ENCODE results near the gene RPS6KL1. TPM values are rescaled to one million over a fixed set of nuclear protein-coding genes. Genes with fewer than 3 reads are reported as not detected.
A peak's percentile ranks its signal among the peaks of the same experiment; 100 is the strongest.

The RPS6KL1 gene
- total RNA-seq, 1 donor from 2014 or later, result 12.1 TPM

- no peak for TF ChIP-seq CTCF (IDR thresholded peaks at IDR 0.05)
- Histone ChIP-seq H3K9me3 (no peaks in the 10 kb centered on the region), H3K27me3 (no peaks in the 10 kb centered on the region), H3K27ac (no peak overlapping the region), H3K4me1 (no peaks in the 10 kb centered on the region), H3K4me3 (no peak overlapping the region), H3K36me3 (peaks cover 94 to 100% of the 10 kb centered on the region in 2 donors)
- intact Hi-C loops (cut with DNase I), result no loop called here
- DNase-seq (ENCODE audit: low spot score in 2 of 2), result no peak
Measured at GRCh38 chr14:74897642-74898041, 25.4 kb downstream of the RPS6KL1 start.

DNA sequence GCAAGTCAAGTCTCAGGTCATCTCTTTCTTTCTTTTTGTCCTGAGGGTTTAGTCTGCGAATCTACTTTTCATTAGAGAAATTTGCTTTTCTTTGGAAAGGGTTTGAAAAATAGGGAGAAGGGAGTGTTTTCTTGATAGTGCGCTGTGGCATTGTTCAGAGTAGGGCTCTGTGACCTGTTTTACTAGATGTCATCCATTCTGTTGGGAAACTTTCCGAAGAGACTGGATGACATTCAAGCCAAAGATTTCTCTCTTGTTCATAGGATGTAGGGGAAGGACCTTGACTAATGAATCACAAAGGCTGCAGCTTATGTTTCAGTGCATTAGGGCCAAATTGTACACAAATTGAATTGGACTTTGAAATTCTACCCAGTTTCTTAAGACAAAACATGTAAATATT lies 26.7 kb downstream of the RPS6KL1 start:
- Histone ChIP-seq H3K27me3 (no peaks in the 10 kb centered on the region), H3K4me3 (no peak overlapping the region), H3K36me3 (peaks cover 92 to 100% of the 10 kb centered on the region in 2 donors), H3K27ac (no peak overlapping the region), H3K4me1 (no peaks in the 10 kb centered on the region), H3K9me3 (no peaks in the 10 kb centered on the region)
- no peak for TF ChIP-seq CTCF (IDR thresholded peaks at IDR 0.05)
- no peak for DNase-seq (ENCODE audit: low spot score in 2 of 2)
- intact Hi-C loops (cut with DNase I), result no loop called here

- no peaks in the 10 kb centered on the region for H3K9me3 ChIP-seq
- TF ChIP-seq CTCF (IDR thresholded peaks at IDR 0.05), result no peak
- no peak for DNase-seq (ENCODE audit: low spot score in 2 of 2)
- H3K36me3 ChIP-seq, result peaks cover 79 to 94% of the 10 kb centered on the region in 2 donors
- H3K4me3 ChIP-seq, result no peak overlapping the region
- intact Hi-C loops (cut with DNase I), result no loop called here
- no peak overlapping the region for H3K27ac ChIP-seq
- H3K27me3 ChIP-seq, result no peaks in the 10 kb centered on the region
- no peaks in the 10 kb centered on the region for H3K4me1 ChIP-seq
Measured at GRCh38 chr14:74893614-74894091, 29.4 kb downstream of the RPS6KL1 start.

GRCh38 chr14:74892745-74893144 lies 30.3 kb downstream of the RPS6KL1 start:
- H3K4me1 ChIP-seq, result peaks cover 0 to 2% of the 10 kb centered on the region in 2 donors
- H3K9me3 ChIP-seq, result no peaks in the 10 kb centered on the region
- intact Hi-C loops (cut with DNase I), result no loop called here
- no peak for TF ChIP-seq CTCF (IDR thresholded peaks at IDR 0.05)
- peaks cover 71 to 84% of the 10 kb centered on the region in 2 donors for H3K36me3 ChIP-seq
- H3K27me3 ChIP-seq, result no peaks in the 10 kb centered on the region
- no peak overlapping the region for H3K27ac ChIP-seq
- no peak overlapping the region for H3K4me3 ChIP-seq
- DNase-seq (ENCODE audit: low spot score in 2 of 2), result peak in 1 of 2 donors; percentile 11

DNA sequence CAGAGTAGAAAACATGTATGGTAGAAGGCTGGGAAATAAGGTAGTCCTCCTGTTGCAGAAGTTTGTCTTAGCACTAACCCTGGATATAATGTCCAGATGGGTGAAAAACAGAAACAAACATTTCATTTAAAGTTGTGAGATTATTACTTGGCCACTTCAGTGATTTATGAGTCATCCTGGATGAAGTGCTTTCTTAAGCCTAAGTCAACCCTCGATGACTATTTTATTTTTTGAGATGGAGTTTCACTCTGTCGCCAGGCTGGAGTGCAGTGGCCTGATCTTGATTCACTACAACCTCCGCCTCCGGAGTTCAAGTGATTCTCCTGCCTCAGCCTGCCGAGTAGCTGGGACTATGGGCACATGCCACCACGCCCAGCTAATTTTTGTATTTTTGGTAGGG lies 31.2 kb downstream of the RPS6KL1 start:
- intact Hi-C loops (cut with DNase I), result no loop called here
- Histone ChIP-seq H3K36me3 (peaks cover 65 to 78% of the 10 kb centered on the region in 2 donors), H3K9me3 (no peaks in the 10 kb centered on the region), H3K27ac (no peak overlapping the region), H3K4me3 (no peak overlapping the region), H3K4me1 (peaks cover 0 to 4% of the 10 kb centered on the region in 2 donors), H3K27me3 (no peaks in the 10 kb centered on the region)
- no peak for DNase-seq (ENCODE audit: low spot score in 2 of 2)
- TF ChIP-seq CTCF (IDR thresholded peaks at IDR 0.05), result no peak

GRCh38 chr14:74890262-74890661 lies 32.8 kb downstream of the RPS6KL1 start:
- H3K36me3 ChIP-seq, result peaks cover 51 to 69% of the 10 kb centered on the region in 2 donors
- intact Hi-C loops (cut with DNase I), result no loop called here
- H3K27me3 ChIP-seq, result no peaks in the 10 kb centered on the region
- no peak for DNase-seq (ENCODE audit: low spot score in 2 of 2)
- H3K4me3 ChIP-seq, result no peak overlapping the region
- H3K4me1 ChIP-seq, result peaks cover 0 to 17% of the 10 kb centered on the region in 2 donors
- no peak overlapping the region for H3K27ac ChIP-seq
- TF ChIP-seq CTCF (IDR thresholded peaks at IDR 0.05), result no peak
- H3K9me3 ChIP-seq, result no peaks in the 10 kb centered on the region

All from ascending aorta (tissue), 2 donors.